ENCODE results near the gene DUS4L. TPM values are rescaled to one million over a fixed set of nuclear protein-coding genes. Genes with fewer than 3 reads are reported as not detected.

The DUS4L gene
- total and polyA plus RNA-seq, 2 donors (not counting 3 experiments of a cell fraction or from before 2014, with no cell fraction given), result 2.5 to 9.6 TPM

DNA sequence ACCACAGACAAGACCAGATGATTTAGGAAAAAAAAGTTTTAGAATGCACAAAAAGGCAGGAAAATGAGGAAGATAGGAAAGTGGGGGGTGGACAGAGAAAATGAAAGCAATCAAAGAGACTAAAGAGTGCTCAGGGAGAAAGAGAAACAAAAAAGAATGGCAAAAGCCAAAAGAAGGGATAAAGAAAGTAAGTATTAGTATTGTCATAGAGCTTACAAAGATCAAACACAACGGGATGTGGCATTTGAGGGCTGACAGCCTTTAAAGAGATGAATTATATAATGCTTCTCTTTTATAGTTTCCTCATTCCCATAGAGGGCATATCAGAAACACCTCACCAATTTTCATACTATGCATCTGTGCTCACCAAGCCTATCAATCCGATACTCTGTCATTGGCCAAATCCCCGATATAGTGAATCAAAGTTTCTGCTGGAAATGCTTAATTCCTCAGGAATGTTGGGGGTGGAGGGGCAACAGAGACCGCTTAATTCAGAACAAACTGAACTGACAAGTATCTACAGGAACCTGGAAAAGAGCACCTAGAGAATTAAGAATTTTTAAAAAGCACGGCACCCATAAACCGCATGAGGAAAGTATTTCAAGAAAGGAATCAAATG lies 2.8 kb upstream of the DUS4L start:
- FAIRE-seq, result no peak
- Histone ChIP-seq H3K9me3 (replicated peaks; ENCODE audit: control insufficient read depth, insufficient read depth, low read length) (no peaks in the 10 kb centered on the region), H4K20me1 (replicated peaks; ENCODE audit: control insufficient read depth, extremely low read depth, insufficient read depth, low read length) (no peaks in the 10 kb centered on the region), H3K27ac (ENCODE audit: insufficient read depth, low read depth, low read length) (no peak overlapping the region), H2AFZ (ENCODE audit: low read depth, low read length) (no peak overlapping the region), H3K36me3 (ENCODE audit: control insufficient read depth in 2 of 2, extremely low read depth in 1 of 2, insufficient read depth in 2 of 2, low read length in 2 of 2) (peaks cover 0 to 8% of the 10 kb centered on the region in 2 experiments), H3K9ac (replicated peaks; ENCODE audit: extremely low read depth, insufficient read depth, low read length) (no peak overlapping the region), H3K4me2 (ENCODE audit: insufficient read depth, low read length) (peak overlapping the region; percentile 16), H3K4me1 (ENCODE audit: control insufficient read depth, extremely low read depth, insufficient read depth, low read length) (peaks cover 33% of the 10 kb centered on the region), H3K9me1 (replicated peaks; ENCODE audit: control insufficient read depth, extremely low read depth, insufficient read depth, low read length) (no peaks in the 10 kb centered on the region), H3K27me3 (ENCODE audit: control insufficient read depth in 2 of 2, insufficient read depth in 2 of 2, low read length in 2 of 2) (no peaks in the 10 kb centered on the region), H3K4me3 (replicated peaks in 1 of 3; ENCODE audit: insufficient read depth in 1 of 3, low read depth in 1 of 3, low read length in 3 of 3) (no peak overlapping the region), H3K79me2 (ENCODE audit: control insufficient read depth, insufficient read depth, low read length) (peaks cover 42% of the 10 kb centered on the region)
- intact Hi-C loops (cut with micrococcal nuclease) (loop anchor here (5.0 to 10.0 kb wide), 2 partner anchors 99 to 164 kb away; no protein-coding TSS in a partner anchor), dilution Hi-C loops (cut with MboI; ENCODE audit: extremely low pct_ligation_motif_present, low sequenced_read_pairs) (no loop called here)
- no TSS peak for BruUV-seq (replicated peaks)
- ChIA-PET CTCF (no interaction called here), POLR2A (no interaction called here)
- TF ChIP-seq EZH2 (IDR thresholded peaks at IDR 0.05; ENCODE audit: borderline replicate concordance, low read depth, low read length, severe bottlenecking), result no peak
- TF ChIP-seq, protein P1, sequence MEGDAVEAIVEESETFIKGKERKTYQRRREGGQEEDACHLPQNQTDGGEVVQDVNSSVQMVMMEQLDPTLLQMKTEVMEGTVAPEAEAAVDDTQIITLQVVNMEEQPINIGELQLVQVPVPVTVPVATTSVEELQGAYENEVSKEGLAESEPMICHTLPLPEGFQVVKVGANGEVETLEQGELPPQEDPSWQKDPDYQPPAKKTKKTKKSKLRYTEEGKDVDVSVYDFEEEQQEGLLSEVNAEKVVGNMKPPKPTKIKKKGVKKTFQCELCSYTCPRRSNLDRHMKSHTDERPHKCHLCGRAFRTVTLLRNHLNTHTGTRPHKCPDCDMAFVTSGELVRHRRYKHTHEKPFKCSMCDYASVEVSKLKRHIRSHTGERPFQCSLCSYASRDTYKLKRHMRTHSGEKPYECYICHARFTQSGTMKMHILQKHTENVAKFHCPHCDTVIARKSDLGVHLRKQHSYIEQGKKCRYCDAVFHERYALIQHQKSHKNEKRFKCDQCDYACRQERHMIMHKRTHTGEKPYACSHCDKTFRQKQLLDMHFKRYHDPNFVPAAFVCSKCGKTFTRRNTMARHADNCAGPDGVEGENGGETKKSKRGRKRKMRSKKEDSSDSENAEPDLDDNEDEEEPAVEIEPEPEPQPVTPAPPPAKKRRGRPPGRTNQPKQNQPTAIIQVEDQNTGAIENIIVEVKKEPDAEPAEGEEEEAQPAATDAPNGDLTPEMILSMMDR (IDR thresholded peaks at IDR 0.05; ENCODE audit: extremely low read depth in 1 of 2, insufficient read depth in 1 of 2, low read depth in 1 of 2, low read length in 2 of 2), result no peak
- no peak for TF ChIP-seq JUN (IDR thresholded peaks at IDR 0.05; ENCODE audit: borderline replicate concordance, insufficient read depth, insufficient read length, low read depth)
- TF ChIP-seq MAX (IDR thresholded peaks at IDR 0.05; ENCODE audit: insufficient read depth, insufficient read length), result no peak
- no peak for TF ChIP-seq MYC (IDR thresholded peaks at IDR 0.05; ENCODE audit: low read depth, low read length)
- TF ChIP-seq GATA2 (IDR thresholded peaks at IDR 0.05; ENCODE audit: insufficient read depth, insufficient read length, low read depth, low read length), result no peak
- TF ChIP-seq FOS (IDR thresholded peaks at IDR 0.05; ENCODE audit: borderline replicate concordance, insufficient read depth, low read length), result no peak
- TF ChIP-seq POLR2AphosphoS5 (IDR thresholded peaks at IDR 0.05; ENCODE audit: insufficient read depth, low read depth, low read length), result no peak
- no peak for TF ChIP-seq POLR2A (IDR thresholded peaks at IDR 0.05; ENCODE audit: low read depth, low read length)
- no peak for DNase-seq (ENCODE audit: low read depth, low spot score)

All from endothelial cell of umbilical vein (primary cell).